Smooth muscle cell (in vitro differentiated cells): ENCODE data around the gene PXMP2. TPM values are rescaled to one million over a fixed set of nuclear protein-coding genes. Genes with fewer than 3 reads are reported as not detected.

Experiments used
- DNase-seq: peaks from one replicate; lab custom pipeline; 2025; ENCODE audit not compliant: unreplicated experiment; lab: John Stamatoyannopoulos, UW
- H2AFZ ChIP-seq: fragments of 200-600 bp; sonication (generic); 2 replicates; pipeline ENCODE4 v1.6.0; 2016; ENCODE audit warnings: antibody characterized with exemption, low read depth, mild to moderate bottlenecking
- H3F3A ChIP-seq: fragments of 200-600 bp; sonication (generic); 2 replicates; pipeline ENCODE4 v1.6.0; 2017; ENCODE audit warnings: antibody characterized with exemption, low read depth
- H3K27ac ChIP-seq: fragments of 200-600 bp; sonication (generic); 2 replicates; pipeline ENCODE4 v1.5.1; 2016; ENCODE audit warnings: low read depth, mild to moderate bottlenecking
- H3K27me3 ChIP-seq: fragments of 200-600 bp; sonication (generic); 2 replicates; pipeline ENCODE4 v1.6.1; 2016; ENCODE audit warnings: low read depth, mild to moderate bottlenecking
- H3K36me3 ChIP-seq: fragments of 200-600 bp; sonication (generic); 2 replicates; pipeline ENCODE4 v1.5.1; 2016; ENCODE audit warnings: low read depth
- H3K4me1 ChIP-seq: fragments of 200-600 bp; sonication (generic); 2 replicates; pipeline ENCODE4 v1.5.1; 2016; ENCODE audit warnings: low read depth
- H3K4me2 ChIP-seq: fragments of 200-600 bp; sonication (generic); 2 replicates; pipeline ENCODE4 v1.6.0; 2016; ENCODE audit warnings: mild to moderate bottlenecking
- H3K4me3 ChIP-seq: fragments of 200-600 bp; sonication (generic); 2 replicates; pipeline ENCODE4 v1.5.1; 2016; ENCODE audit warnings: mild to moderate bottlenecking
- H3K79me2 ChIP-seq: fragments of 200-600 bp; sonication (generic); 2 replicates; pipeline ENCODE4 v1.6.0; 2016; ENCODE audit warnings: low read depth, mild to moderate bottlenecking
- H3K9ac ChIP-seq: fragments of 200-600 bp; sonication (generic); 2 replicates; pipeline ENCODE4 v1.6.0; 2016; ENCODE audit warnings: low read depth
- H3K9me3 ChIP-seq: fragments of 200-600 bp; sonication (generic); replicated peaks from 2 replicates; pipeline ENCODE4 v1.5.1; 2016; ENCODE audit warnings: low read depth
- H4K20me1 ChIP-seq: fragments of 200-600 bp; sonication (generic); 2 replicates; pipeline ENCODE4 v1.6.0; 2016; ENCODE audit warnings: low read depth
- WGBS: methylation state at CpG from one replicate; pipeline ENCODE4 v1.1.7; 2016; ENCODE audit warnings: low lambda C conversion rate; 5-methylcytosine and 5-hydroxymethylcytosine counted together
- polyA plus RNA-seq: library from polyadenylated mRNA; unstranded; fragments of >200 nt; fragmentation: Nextera tagmentation; extraction: Ambion mirVana; gene quantifications from 2 replicates; pipeline ENCODE4 v1.2.1, GENCODE V29; 2016
- total RNA-seq: library from RNA; depleted of rRNA; stranded (reverse); fragments of >200 nt; gene quantifications from 2 replicates; pipeline ENCODE4 v1.2.3, GENCODE V29; 2014
- TF ChIP-seq, protein P1 (sequence below): fragments of 200-600 bp; sonication (generic); IDR thresholded peaks from 2 replicates; pipeline ENCODE4 v1.5.1; 2017; ENCODE audit warnings: borderline replicate concordance, mild to moderate bottlenecking, antibody characterized with exemption; ENCODE audit not compliant: insufficient read depth, poor library complexity, severe bottlenecking

Gene PXMP2
- total and polyA plus RNA-seq, 2 experiments from 2014 or later = 14.7 to 25.0 TPM

DNA sequence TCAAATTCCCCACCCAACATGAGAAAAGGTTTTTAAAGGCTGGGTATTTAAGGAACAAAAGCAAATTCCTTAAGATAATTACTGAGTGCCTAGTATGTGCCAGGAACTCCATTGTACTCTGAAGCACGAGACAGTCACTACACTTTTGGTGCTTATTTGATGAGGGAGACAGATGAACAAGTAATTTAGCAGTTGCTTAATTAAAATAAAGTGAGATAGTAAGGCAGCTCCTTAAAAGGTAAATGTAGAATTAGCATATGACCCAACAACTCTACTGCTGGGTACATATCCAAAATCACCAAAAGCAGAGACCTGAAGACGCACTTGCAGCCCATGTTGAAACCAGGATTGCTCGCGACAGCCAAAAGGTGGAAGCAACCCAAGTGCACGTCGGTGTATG, 21.6 kb upstream of the PXMP2 start:
- Histone ChIP-seq H2AFZ (no peak overlapping the region), H3K9ac (no peak overlapping the region), H3K4me3 (no peak overlapping the region), H3K9me3 (no peaks in the 10 kb centered on the region), H3F3A (no peaks in the 10 kb centered on the region), H4K20me1 (no peaks in the 10 kb centered on the region), H3K36me3 (no peaks in the 10 kb centered on the region), H3K4me1 (no peaks in the 10 kb centered on the region), H3K27me3 (no peaks in the 10 kb centered on the region), H3K27ac (no peak overlapping the region), H3K79me2 (no peaks in the 10 kb centered on the region), H3K4me2 (no peak overlapping the region)
- WGBS = 98% methylated on average over 6 of the region's 6 CpGs
- DNase-seq = no peak
- TF ChIP-seq, protein P1, sequence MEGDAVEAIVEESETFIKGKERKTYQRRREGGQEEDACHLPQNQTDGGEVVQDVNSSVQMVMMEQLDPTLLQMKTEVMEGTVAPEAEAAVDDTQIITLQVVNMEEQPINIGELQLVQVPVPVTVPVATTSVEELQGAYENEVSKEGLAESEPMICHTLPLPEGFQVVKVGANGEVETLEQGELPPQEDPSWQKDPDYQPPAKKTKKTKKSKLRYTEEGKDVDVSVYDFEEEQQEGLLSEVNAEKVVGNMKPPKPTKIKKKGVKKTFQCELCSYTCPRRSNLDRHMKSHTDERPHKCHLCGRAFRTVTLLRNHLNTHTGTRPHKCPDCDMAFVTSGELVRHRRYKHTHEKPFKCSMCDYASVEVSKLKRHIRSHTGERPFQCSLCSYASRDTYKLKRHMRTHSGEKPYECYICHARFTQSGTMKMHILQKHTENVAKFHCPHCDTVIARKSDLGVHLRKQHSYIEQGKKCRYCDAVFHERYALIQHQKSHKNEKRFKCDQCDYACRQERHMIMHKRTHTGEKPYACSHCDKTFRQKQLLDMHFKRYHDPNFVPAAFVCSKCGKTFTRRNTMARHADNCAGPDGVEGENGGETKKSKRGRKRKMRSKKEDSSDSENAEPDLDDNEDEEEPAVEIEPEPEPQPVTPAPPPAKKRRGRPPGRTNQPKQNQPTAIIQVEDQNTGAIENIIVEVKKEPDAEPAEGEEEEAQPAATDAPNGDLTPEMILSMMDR = no peak

DNA sequence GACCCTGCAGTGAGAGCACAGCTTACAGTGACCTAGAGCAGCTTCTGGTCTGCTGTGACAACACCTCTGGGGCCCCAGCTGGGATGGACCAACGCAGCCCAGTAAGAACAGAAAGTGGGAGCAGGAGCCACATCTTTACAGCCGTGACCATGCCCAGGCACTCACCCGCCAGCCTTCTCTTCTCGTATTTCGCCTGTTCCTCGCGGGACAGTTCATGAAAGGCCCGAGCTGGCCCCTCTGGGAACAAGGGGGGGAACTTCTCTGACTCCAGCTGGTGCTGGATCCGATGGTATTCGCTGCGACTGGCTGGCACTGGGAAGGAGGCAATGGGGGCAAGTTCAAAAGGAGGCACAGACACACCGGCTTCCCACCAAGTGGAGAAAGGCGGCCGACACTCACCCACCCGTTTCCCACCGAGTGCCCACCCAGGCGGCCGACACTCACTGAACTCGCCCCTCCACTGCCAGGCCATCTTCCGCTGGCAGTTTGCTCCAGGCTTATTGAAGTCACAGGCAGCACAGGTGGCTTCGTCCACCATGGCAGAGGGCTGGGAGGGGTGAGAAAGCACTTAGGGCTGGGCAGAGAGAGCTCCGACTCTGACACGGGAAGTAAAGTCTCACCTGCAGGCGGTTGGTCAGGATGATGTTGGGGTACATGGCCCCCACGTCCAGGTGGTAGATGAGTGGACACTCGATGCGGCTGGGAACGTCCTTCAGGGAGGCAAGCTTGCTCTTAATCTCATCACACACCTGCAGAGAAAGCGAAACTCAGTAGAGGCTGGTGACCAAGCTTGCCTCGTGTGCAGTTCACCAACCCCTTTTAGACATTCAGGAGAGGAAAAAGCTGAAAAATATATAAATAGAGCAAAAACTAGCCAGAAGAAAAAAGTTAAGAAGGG, 18.9 kb upstream of the PXMP2 start:
- H3K9ac ChIP-seq = no peak overlapping the region
- TF ChIP-seq, protein P1 = no peak
- H3F3A ChIP-seq = no peaks in the 10 kb centered on the region
- no peaks in the 10 kb centered on the region for H3K79me2 ChIP-seq
- 98% methylated on average over 30 of the region's 30 CpGs for WGBS
- H3K27ac ChIP-seq = no peak overlapping the region
- H3K27me3 ChIP-seq = no peaks in the 10 kb centered on the region
- H3K36me3 ChIP-seq = no peaks in the 10 kb centered on the region
- no peak overlapping the region for H3K4me3 ChIP-seq
- H4K20me1 ChIP-seq = no peaks in the 10 kb centered on the region
- H3K4me2 ChIP-seq = no peak overlapping the region
- no peaks in the 10 kb centered on the region for H3K9me3 ChIP-seq
- DNase-seq = no peak
- no peaks in the 10 kb centered on the region for H3K4me1 ChIP-seq
- H2AFZ ChIP-seq = no peak overlapping the region

DNA sequence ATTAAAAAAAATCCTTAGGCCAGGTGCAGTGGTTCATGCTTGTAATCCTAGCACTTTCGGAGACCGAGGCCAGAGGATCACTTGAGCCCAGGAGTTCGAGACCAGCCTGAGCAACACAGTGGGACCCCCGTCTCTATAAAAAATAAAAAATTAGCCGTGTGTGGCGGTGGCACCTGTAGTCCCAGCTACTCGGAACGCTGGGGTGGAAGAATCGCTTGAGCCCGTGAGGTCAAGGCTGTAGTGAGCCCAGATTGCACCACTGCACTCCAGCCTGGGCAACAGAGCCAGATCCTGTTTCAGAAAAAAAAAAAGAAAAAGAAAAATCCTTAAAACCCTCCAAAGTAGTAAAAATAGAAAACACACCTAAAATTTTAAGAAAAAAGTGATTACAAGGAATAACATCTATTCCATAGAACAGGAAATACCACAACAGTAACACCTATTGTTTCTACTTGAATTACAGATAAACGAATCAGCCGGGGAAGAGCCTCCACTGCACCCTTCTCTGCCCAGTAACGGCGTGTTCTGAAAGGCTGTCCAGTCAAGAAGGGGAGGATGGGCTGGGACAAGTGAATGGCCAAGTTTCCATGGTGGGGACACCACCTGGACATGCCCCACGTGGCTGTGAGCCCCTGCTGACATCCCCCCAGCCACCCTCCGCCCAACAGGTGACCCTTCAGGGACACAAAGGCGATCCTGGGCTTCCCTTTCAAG, 18.1 kb upstream of the PXMP2 start:
- Histone ChIP-seq H3K4me1 (no peaks in the 10 kb centered on the region), H4K20me1 (no peaks in the 10 kb centered on the region), H3K4me3 (no peak overlapping the region), H3K27ac (no peak overlapping the region), H3K79me2 (no peaks in the 10 kb centered on the region), H3K9me3 (no peaks in the 10 kb centered on the region), H2AFZ (no peak overlapping the region), H3F3A (no peaks in the 10 kb centered on the region), H3K4me2 (no peak overlapping the region), H3K36me3 (no peaks in the 10 kb centered on the region), H3K9ac (no peak overlapping the region), H3K27me3 (no peaks in the 10 kb centered on the region)
- DNase-seq = no peak
- 97% methylated on average over 17 of the region's 17 CpGs for WGBS
- TF ChIP-seq, protein P1 = no peak
